Liver (tissue), 9 donors: ENCODE data around the gene KLF12. TPM values are rescaled to one million over a fixed set of nuclear protein-coding genes. Genes with fewer than 3 reads are reported as not detected.

Experiments used
- DNase-seq: peaks from one replicate; pipeline ENCODE4 v3.0.0-alpha.2; 2017; ENCODE audit warnings: low spot score
- H3K27ac ChIP-seq, 2 donors: one replicate each; pipeline ENCODE4 v1.7.0; 2013; ENCODE audit warnings: inconsistent platforms in 2 of 2, low read length in 2 of 2, control low read depth in 1 of 2, low read depth in 1 of 2, mild to moderate bottlenecking in 1 of 2
- H3K27me3 ChIP-seq, 4 donors: one replicate each; pipeline versions ENCODE4 v1.6.1 to v1.7.0; 2013; ENCODE audit warnings: low read length in 3 of 4, inconsistent platforms in 1 of 4, mild to moderate bottlenecking in 1 of 4, moderate library complexity in 1 of 4; ENCODE audit not compliant: control insufficient read depth in 4 of 4, insufficient read depth in 4 of 4
- H3K36me3 ChIP-seq, 4 donors: one replicate each; pipeline versions ENCODE4 v1.6.1 to v1.7.0; 2013; ENCODE audit warnings: low read length in 3 of 4, mild to moderate bottlenecking in 3 of 4, low read depth in 1 of 4, moderate library complexity in 1 of 4; ENCODE audit not compliant: control insufficient read depth in 4 of 4, insufficient read depth in 3 of 4
- H3K4me1 ChIP-seq, 4 donors: one replicate each; pipeline versions ENCODE4 v1.6.1 to v1.7.0; 2013; ENCODE audit warnings: low read length in 3 of 4, mild to moderate bottlenecking in 3 of 4, moderate library complexity in 1 of 4; ENCODE audit not compliant: control insufficient read depth in 4 of 4, insufficient read depth in 4 of 4
- H3K4me3 ChIP-seq, 3 donors: one replicate each; pipeline versions ENCODE4 v1.6.1 to v1.7.0; 2013; ENCODE audit warnings: low read length in 3 of 3, control low read depth in 1 of 3, low read depth in 1 of 3, mild to moderate bottlenecking in 1 of 3
- H3K9ac ChIP-seq, 2 donors: one replicate each; pipeline ENCODE4 v1.7.0; 2013; ENCODE audit warnings: low read length in 2 of 2, mild to moderate bottlenecking in 2 of 2, moderate library complexity in 2 of 2, control low read depth in 1 of 2, low read depth in 1 of 2
- H3K9me3 ChIP-seq, 4 donors: one replicate each; pipeline versions ENCODE4 v1.6.1 to v1.7.0; 2013; ENCODE audit warnings: low read length in 3 of 4; ENCODE audit not compliant: control insufficient read depth in 4 of 4
- ATF3 ChIP-seq: IDR thresholded peaks from 2 replicates; pipeline ENCODE4 v1.6.1; 2016; ENCODE audit warnings: antibody characterized with exemption
- FOXA2 ChIP-seq: IDR thresholded peaks from 2 replicates; pipeline ENCODE4 v1.6.1; 2016; ENCODE audit warnings: antibody characterized with exemption
- GABPA ChIP-seq, 2 donors: IDR thresholded peaks in 1 of 2; conservative IDR thresholded peaks in 1 of 2; 2 replicates each; pipeline ENCODE4 v1.6.1; 2016; ENCODE audit warnings: antibody characterized with exemption in 2 of 2, mild to moderate bottlenecking in 1 of 2, moderate library complexity in 1 of 2
- HNF4A ChIP-seq, 2 donors: conservative IDR thresholded peaks; 2 replicates each; pipeline ENCODE4 v1.6.1; 2016; ENCODE audit warnings: antibody characterized with exemption in 2 of 2, mild to moderate bottlenecking in 2 of 2
- HNF4G ChIP-seq: IDR thresholded peaks from 2 replicates; pipeline ENCODE4 v1.6.1; 2016; ENCODE audit warnings: antibody characterized with exemption
- JUND ChIP-seq, 2 donors: IDR thresholded peaks; 2 replicates each; pipeline ENCODE4 v1.6.1; 2016; ENCODE audit warnings: antibody characterized with exemption in 2 of 2
- NR2F2 ChIP-seq: IDR thresholded peaks from 2 replicates; pipeline ENCODE4 v1.6.1; 2016; ENCODE audit warnings: antibody characterized with exemption
- RAD21 ChIP-seq, 2 donors: IDR thresholded peaks; 2 replicates each; pipeline ENCODE4 v1.6.1; 2016; ENCODE audit warnings: antibody characterized with exemption in 2 of 2, mild to moderate bottlenecking in 2 of 2
- REST ChIP-seq: IDR thresholded peaks from 2 replicates; pipeline ENCODE4 v1.6.1; 2016; ENCODE audit warnings: antibody characterized with exemption, mild to moderate bottlenecking
- RXRA ChIP-seq, 2 donors: IDR thresholded peaks; 2 replicates each; pipeline ENCODE4 v1.6.1; 2017 to 2018; ENCODE audit warnings: antibody characterized with exemption in 2 of 2, mild to moderate bottlenecking in 1 of 2
- SP1 ChIP-seq: IDR thresholded peaks from 2 replicates; pipeline ENCODE4 v1.6.1; 2018; ENCODE audit warnings: antibody characterized with exemption, mild to moderate bottlenecking
- YY1 ChIP-seq: IDR thresholded peaks from 2 replicates; pipeline ENCODE4 v1.6.1; 2016; ENCODE audit warnings: antibody characterized with exemption, mild to moderate bottlenecking
- WGBS: extraction: QIAGEN DNeasy Blood & Tissue Kit; methylation state at CpG from one replicate; pipeline ENCODE4 v1.1.7; 2013; 5-methylcytosine and 5-hydroxymethylcytosine counted together
- polyA plus RNA-seq, 2 donors: library from polyadenylated mRNA; stranded (reverse) in 1 of 2; unstranded in 1 of 2; fragments of 200-250 nt in 1 of 2; fragments of >200 nt in 1 of 2; fragmentation: Nextera tagmentation in 1 of 2; extraction: Ambion mirVana in 1 of 2; gene quantifications; one replicate each; pipeline versions ENCODE4 v1.2.1 to v1.2.3, GENCODE V29; 2013 to 2015
- total RNA-seq, 2 donors: library from RNA; depleted of rRNA; stranded (reverse); fragments of >200 nt; gene quantifications; one replicate each; pipeline ENCODE4 v1.2.3, GENCODE V29; 2014
- TF ChIP-seq, protein P1 (sequence below): fragments of 150-350 bp; IDR thresholded peaks from 2 replicates; pipeline ENCODE4 v1.5.1; 2017; ENCODE audit warnings: improper control_type of control experiment, low read depth, low read length; ENCODE audit not compliant: missing input control
- TF ChIP-seq, protein P2 (sequence below): IDR thresholded peaks from 2 replicates; pipeline ENCODE4 v1.6.1; 2016; ENCODE audit warnings: antibody characterized with exemption
- donor health status: healthy.
- donor health status: healthy.
- donor health status: healthy.
- donor health status: healthy.
- donor health status: healthy.

The KLF12 gene
- total and polyA plus RNA-seq, 4 donors, result 2.4 to 15.9 (median 11.3) TPM

GRCh38 chr13:74105871-74106270 is 28.3 kb downstream of the KLF12 start:
- TF ChIP-seq, protein P1, sequence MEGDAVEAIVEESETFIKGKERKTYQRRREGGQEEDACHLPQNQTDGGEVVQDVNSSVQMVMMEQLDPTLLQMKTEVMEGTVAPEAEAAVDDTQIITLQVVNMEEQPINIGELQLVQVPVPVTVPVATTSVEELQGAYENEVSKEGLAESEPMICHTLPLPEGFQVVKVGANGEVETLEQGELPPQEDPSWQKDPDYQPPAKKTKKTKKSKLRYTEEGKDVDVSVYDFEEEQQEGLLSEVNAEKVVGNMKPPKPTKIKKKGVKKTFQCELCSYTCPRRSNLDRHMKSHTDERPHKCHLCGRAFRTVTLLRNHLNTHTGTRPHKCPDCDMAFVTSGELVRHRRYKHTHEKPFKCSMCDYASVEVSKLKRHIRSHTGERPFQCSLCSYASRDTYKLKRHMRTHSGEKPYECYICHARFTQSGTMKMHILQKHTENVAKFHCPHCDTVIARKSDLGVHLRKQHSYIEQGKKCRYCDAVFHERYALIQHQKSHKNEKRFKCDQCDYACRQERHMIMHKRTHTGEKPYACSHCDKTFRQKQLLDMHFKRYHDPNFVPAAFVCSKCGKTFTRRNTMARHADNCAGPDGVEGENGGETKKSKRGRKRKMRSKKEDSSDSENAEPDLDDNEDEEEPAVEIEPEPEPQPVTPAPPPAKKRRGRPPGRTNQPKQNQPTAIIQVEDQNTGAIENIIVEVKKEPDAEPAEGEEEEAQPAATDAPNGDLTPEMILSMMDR, result no peak
- no peak for TF ChIP-seq REST
- no peak for TF ChIP-seq HNF4A (conservative IDR thresholded peaks at IDR 0.05)
- no peak for TF ChIP-seq RAD21 (IDR thresholded peaks at IDR 0.05)
- TF ChIP-seq, protein P2, sequence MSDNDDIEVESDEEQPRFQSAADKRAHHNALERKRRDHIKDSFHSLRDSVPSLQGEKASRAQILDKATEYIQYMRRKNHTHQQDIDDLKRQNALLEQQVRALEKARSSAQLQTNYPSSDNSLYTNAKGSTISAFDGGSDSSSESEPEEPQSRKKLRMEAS, result no peak
- TF ChIP-seq GABPA (IDR thresholded peaks at IDR 0.05 in 1 of 2, conservative IDR thresholded peaks at IDR 0.05 in 1 of 2), result no peak
- no peak for TF ChIP-seq RXRA (IDR thresholded peaks at IDR 0.05)
- no peak for TF ChIP-seq SP1
- TF ChIP-seq FOXA2, result no peak
- TF ChIP-seq ATF3, result no peak
- TF ChIP-seq NR2F2, result no peak
- no peak for TF ChIP-seq YY1
- TF ChIP-seq JUND (IDR thresholded peaks at IDR 0.05), result no peak
- no peak for TF ChIP-seq HNF4G
- H3K36me3 ChIP-seq, result no peaks in the 10 kb centered on the region
- no peaks in the 10 kb centered on the region for H3K27me3 ChIP-seq
- H3K9me3 ChIP-seq, result peaks cover 0 to 3% (median 0%) of the 10 kb centered on the region in 4 donors
- no peak overlapping the region for H3K27ac ChIP-seq
- no peak for DNase-seq
- H3K9ac ChIP-seq, result no peak overlapping the region
- no peak overlapping the region for H3K4me3 ChIP-seq
- peaks cover 6 to 33% (median 13%) of the 10 kb centered on the region in 4 donors for H3K4me1 ChIP-seq

DNA sequence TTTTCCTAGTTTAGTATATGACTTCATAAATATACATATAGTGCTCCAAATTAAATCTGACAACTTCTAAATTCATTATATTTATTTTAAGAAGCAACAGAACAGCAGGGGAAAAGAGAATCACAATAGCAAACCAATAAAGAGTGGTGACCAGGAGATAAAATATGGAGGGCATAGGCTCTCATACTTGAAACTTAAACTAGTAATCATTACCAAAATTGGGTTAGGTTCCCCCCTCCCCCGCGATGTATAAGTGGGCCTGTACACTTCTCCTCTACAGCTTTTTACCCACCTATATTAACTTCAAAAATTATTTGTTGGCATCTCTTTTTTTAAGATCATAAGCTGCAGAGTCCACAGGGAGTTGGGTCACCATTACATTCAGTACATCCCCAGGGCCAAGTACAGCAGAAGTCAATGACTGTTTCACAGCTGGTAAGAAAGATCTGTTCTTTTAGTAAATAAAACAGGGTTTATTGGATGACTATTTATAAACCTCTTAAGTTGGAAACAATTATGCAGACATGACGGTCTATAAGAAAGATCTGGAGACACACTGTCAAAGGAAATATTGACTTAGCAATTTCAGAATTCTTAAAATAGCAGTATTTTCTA is 29.4 kb downstream of the KLF12 start:
- H3K27me3 ChIP-seq, result no peaks in the 10 kb centered on the region
- TF ChIP-seq RXRA (IDR thresholded peaks at IDR 0.05), result no peak
- no peak for TF ChIP-seq REST
- no peak overlapping the region for H3K27ac ChIP-seq
- peaks cover 0 to 3% (median 0%) of the 10 kb centered on the region in 4 donors for H3K9me3 ChIP-seq
- H3K4me3 ChIP-seq, result no peak overlapping the region
- 90% methylated on average over 3 of the region's 3 CpGs for WGBS
- no peak for DNase-seq
- H3K36me3 ChIP-seq, result no peaks in the 10 kb centered on the region
- H3K9ac ChIP-seq, result no peak overlapping the region
- H3K4me1 ChIP-seq, result peaks cover 2 to 24% (median 8%) of the 10 kb centered on the region in 4 donors
